ENCODE measurements around the gene UBXN7.
"Not testable (repeated sequence)": the region's sequence is repeated elsewhere in the genome, so short reads cannot be mapped to it uniquely, and the experiment has no call there.

Gene UBXN7, protein sequence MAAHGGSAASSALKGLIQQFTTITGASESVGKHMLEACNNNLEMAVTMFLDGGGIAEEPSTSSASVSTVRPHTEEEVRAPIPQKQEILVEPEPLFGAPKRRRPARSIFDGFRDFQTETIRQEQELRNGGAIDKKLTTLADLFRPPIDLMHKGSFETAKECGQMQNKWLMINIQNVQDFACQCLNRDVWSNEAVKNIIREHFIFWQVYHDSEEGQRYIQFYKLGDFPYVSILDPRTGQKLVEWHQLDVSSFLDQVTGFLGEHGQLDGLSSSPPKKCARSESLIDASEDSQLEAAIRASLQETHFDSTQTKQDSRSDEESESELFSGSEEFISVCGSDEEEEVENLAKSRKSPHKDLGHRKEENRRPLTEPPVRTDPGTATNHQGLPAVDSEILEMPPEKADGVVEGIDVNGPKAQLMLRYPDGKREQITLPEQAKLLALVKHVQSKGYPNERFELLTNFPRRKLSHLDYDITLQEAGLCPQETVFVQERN

DNA sequence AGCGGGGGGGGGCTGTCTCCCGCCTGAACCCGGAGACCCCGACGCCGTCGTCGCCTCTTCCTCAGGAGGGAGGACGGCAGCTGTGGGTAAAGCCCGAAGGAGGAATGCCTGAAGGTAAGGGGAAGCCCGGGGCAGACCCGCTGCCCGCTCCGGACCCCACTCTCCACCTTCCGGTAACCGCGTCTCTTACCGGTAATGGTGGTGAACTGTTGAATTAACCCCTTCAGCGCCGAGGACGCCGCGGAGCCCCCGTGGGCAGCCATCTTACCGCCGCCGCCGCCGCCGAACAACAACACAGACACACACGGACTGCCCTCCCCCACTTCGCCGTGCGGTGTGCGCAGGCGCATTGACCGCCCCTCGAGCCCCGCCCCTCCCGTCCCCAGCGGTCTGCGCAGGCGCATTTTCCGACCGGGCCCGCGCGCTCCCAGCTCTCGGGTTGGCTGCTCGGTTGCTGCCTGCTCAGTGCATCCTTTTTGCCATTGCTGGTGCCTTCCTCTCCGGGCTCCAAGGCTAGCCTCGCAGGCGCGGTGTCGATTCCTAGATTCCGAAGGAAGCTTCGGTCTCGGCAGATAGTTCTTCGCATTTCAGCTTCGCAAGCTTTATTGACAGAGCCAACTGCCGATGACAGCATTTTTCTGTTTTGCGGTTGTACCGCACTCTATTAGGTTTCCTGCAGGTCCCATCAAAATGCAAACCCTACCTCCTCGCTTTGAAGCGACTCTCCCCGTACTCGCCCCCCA lies at the start of gene UBXN7:
Gene UBXN7 (minus strand): TSS at position 291 of the 743 bp plus-strand sequence. CDS start 28 bp downstream, at position 263.
- intact Hi-C loops (cut with DNase I; ENCODE audit: low total_unique reads) = loop anchor here (2.0 kb wide), 1 partner anchor 70 kb away; the partner anchor contains the start of gene RNF168
- H3K9me3 ChIP-seq = no peaks in the 10 kb centered on the region
- peak within 1 kb of the TSS; percentile 98 to 99 for H3K4me3 ChIP-seq
- H3K4me1 ChIP-seq = peaks cover 0 to 23% (median 10%) of the 10 kb centered on the region in 4 donors
- TF ChIP-seq, protein P1, sequence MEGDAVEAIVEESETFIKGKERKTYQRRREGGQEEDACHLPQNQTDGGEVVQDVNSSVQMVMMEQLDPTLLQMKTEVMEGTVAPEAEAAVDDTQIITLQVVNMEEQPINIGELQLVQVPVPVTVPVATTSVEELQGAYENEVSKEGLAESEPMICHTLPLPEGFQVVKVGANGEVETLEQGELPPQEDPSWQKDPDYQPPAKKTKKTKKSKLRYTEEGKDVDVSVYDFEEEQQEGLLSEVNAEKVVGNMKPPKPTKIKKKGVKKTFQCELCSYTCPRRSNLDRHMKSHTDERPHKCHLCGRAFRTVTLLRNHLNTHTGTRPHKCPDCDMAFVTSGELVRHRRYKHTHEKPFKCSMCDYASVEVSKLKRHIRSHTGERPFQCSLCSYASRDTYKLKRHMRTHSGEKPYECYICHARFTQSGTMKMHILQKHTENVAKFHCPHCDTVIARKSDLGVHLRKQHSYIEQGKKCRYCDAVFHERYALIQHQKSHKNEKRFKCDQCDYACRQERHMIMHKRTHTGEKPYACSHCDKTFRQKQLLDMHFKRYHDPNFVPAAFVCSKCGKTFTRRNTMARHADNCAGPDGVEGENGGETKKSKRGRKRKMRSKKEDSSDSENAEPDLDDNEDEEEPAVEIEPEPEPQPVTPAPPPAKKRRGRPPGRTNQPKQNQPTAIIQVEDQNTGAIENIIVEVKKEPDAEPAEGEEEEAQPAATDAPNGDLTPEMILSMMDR (IDR thresholded peaks at IDR 0.05) = peak in 1 of 2 experiments; percentile 34
- peak within 1 kb of the TSS; percentile 97 to 98 for H3K27ac ChIP-seq
- H3K36me3 ChIP-seq = peaks cover 0 to 7% (median 3%) of the 10 kb centered on the region in 3 donors
- peak; percentile 89 to 97 for DNase-seq
- H3K27me3 ChIP-seq = peaks cover 0 to 2% of the 10 kb centered on the region in 2 donors

DNA sequence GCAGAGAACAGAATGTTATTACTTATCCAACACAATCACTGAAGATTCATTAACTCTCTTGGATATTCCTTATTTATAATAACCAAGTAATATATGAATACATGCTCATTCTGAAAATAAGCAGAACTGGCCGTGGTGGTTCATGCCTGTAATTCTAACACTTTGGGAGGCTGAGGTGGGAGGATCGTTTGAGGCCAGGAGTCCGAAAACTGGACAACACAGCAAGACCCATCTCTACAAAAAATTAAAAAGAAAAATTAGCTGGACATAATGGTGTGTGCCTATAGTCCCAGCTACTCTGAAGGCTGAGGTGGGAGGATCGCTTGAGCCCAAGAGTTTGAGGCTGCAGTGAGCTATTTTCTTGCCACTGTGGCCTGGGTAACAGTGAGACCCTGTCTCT lies 45.5 kb upstream of the UBXN7 start:
- intact Hi-C loops (cut with DNase I; ENCODE audit: low total_unique reads) = no loop called here

DNA sequence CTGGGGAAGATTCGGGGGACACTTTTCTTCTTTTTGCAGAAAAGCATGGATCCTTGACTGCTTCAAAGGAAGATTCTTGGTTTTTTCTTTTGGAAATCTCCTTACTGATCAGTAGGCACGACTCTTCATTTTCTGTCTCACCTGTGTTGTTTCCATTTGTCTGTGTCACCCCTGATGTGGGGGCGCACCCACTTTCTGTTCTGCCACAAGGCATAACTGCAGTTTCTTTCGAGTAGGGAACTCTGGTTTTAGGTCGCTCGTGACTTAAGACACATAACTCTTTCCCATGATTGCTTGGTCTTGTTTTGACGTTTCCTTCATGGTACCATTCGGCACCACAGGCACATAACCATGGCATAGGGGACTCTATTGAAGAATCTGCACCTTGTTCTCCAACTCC lies 40.1 kb upstream of the UBXN7 start:
- H3K4me1 ChIP-seq = no peaks in the 10 kb centered on the region
- no peaks in the 10 kb centered on the region for H3K27me3 ChIP-seq
- intact Hi-C loops (cut with DNase I; ENCODE audit: low total_unique reads) = no loop called here
- TF ChIP-seq, protein P1 (IDR thresholded peaks at IDR 0.05) = no peak
- no peak overlapping the region for H3K4me3 ChIP-seq
- H3K9me3 ChIP-seq = no peaks in the 10 kb centered on the region
- no peak for DNase-seq
- peaks cover 50 to 83% (median 54%) of the 10 kb centered on the region in 3 donors for H3K36me3 ChIP-seq
- H3K27ac ChIP-seq = no peak overlapping the region

More for the DNA sequence above, 45.5 kb upstream of the UBXN7 start:
- H3K4me1 ChIP-seq = no peaks in the 10 kb centered on the region
- no peak overlapping the region for H3K27ac ChIP-seq
- TF ChIP-seq, protein P1 (IDR thresholded peaks at IDR 0.05) = no peak
- no peaks in the 10 kb centered on the region for H3K9me3 ChIP-seq
- no peaks in the 10 kb centered on the region for H3K27me3 ChIP-seq
- DNase-seq = no peak
- H3K36me3 ChIP-seq = peaks cover 63 to 94% (median 79%) of the 10 kb centered on the region in 3 donors
- no peak overlapping the region for H3K4me3 ChIP-seq

DNA sequence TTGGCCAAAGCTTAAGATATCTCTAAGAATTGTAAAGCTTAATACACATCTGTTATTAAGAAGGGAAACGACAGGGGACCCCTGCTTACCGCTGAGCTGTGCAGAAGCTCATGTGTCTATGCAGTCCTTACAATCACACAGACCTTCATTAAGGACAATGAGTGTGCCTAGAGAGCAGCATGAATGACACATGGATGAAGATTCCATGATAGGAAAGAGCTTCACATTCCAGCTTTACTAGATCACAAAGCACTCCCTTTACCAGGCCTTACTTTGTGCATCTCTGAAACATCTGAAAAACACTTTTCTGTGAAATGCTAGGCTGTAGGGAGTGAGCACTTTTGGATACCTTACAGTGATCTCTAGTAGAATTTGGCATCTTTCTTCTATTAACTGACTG lies 39.3 kb upstream of the UBXN7 start:
- no peaks in the 10 kb centered on the region for H3K9me3 ChIP-seq
- intact Hi-C loops (cut with DNase I; ENCODE audit: low total_unique reads) = no loop called here
- H3K27ac ChIP-seq = no peak overlapping the region
- no peaks in the 10 kb centered on the region for H3K27me3 ChIP-seq
- no peak overlapping the region for H3K4me3 ChIP-seq
- DNase-seq = no peak
- peaks cover 44 to 78% (median 47%) of the 10 kb centered on the region in 3 donors for H3K36me3 ChIP-seq
- TF ChIP-seq, protein P1 (IDR thresholded peaks at IDR 0.05) = no peak
- no peaks in the 10 kb centered on the region for H3K4me1 ChIP-seq

DNA sequence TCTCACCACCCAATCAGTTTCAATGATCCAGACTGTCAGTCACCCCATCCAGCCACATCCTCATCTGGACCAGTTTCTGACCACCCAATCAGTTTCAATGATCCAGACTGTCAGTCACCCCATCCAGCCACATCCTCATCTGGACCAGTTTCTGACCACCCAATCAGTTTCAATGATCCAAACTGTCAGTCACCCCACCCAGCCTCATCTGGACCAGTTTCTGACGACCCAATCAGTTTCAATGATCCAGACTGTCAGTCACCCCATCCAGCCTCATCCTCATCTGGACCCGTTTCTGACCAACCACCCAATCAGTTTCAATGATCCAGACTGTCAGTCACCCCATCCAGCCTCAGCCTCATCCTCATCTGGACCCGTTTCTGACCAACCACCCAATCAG lies 38.0 kb upstream of the UBXN7 start:
- H3K27me3 ChIP-seq; DNase-seq; H3K9me3 ChIP-seq; intact Hi-C loops (cut with DNase I; ENCODE audit: low total_unique reads); H3K4me3 ChIP-seq; H3K4me1 ChIP-seq; H3K27ac ChIP-seq: not testable (repeated sequence)
- peaks cover 39 to 64% (median 42%) of the 10 kb centered on the region in 3 donors for H3K36me3 ChIP-seq

All from tibial artery (tissue), 4 donors.